ENCODE data around the gene TYW1B.
"Not testable (repeated sequence)": the region's sequence is repeated elsewhere in the genome, so short reads cannot be mapped to it uniquely, and the experiment has no call there.

Gene TYW1B

GRCh38 chr7:72753781-72754180, 74.2 kb downstream of the TYW1B start:
- no peak for DNase-seq

- not testable (repeated sequence) for DNase-seq
These were observed 74.8 kb downstream of the TYW1B start for GRCh38 chr7:72753229-72753628.

GRCh38 chr7:72751978-72752377, 76.0 kb downstream of the TYW1B start:
- DNase-seq, result no peak

GRCh38 chr7:72751378-72751777, 76.6 kb downstream of the TYW1B start:
- DNase-seq, result no peak

- not testable (repeated sequence) for DNase-seq
These were observed 79.4 kb downstream of the TYW1B start for GRCh38 chr7:72748649-72749048.

- not testable (repeated sequence) for DNase-seq
These were observed 83.6 kb downstream of the TYW1B start for GRCh38 chr7:72744244-72744926.

- DNase-seq, result not testable (repeated sequence)
These were observed 84.2 kb downstream of the TYW1B start for GRCh38 chr7:72743801-72744200.

- DNase-seq, result not testable (repeated sequence)
These were observed 88.3 kb downstream of the TYW1B start for GRCh38 chr7:72739716-72740115.

- DNase-seq, result not testable (repeated sequence)
These were observed 92.1 kb downstream of the TYW1B start for GRCh38 chr7:72735855-72736254.

- not testable (repeated sequence) for DNase-seq
These were observed 97.2 kb downstream of the TYW1B start for GRCh38 chr7:72730815-72731214.

GRCh38 chr7:72730384-72730783, 97.6 kb downstream of the TYW1B start:
- not testable (repeated sequence) for DNase-seq

- DNase-seq, result not testable (repeated sequence)
These were observed 98.9 kb downstream of the TYW1B start for GRCh38 chr7:72729130-72729529.

- DNase-seq, result not testable (repeated sequence)
These were observed 105.3 kb downstream of the TYW1B start for GRCh38 chr7:72722694-72723093.

GRCh38 chr7:72720890-72721289, 107.1 kb downstream of the TYW1B start:
- DNase-seq, result not testable (repeated sequence)

- not testable (repeated sequence) for DNase-seq
These were observed 110.7 kb downstream of the TYW1B start for GRCh38 chr7:72717252-72717774.

- DNase-seq, result not testable (repeated sequence)
These were observed 116.1 kb downstream of the TYW1B start for GRCh38 chr7:72711927-72712326.

GRCh38 chr7:72710983-72711382, 117.0 kb downstream of the TYW1B start:
- no peak for DNase-seq

GRCh38 chr7:72709909-72710308, 118.1 kb downstream of the TYW1B start:
- DNase-seq, result no peak

- DNase-seq, result not testable (repeated sequence)
These were observed 119.5 kb downstream of the TYW1B start for GRCh38 chr7:72708371-72709050.

GRCh38 chr7:72706521-72706920, 121.5 kb downstream of the TYW1B start:
- DNase-seq, result no peak

GRCh38 chr7:72705693-72706092, 122.3 kb downstream of the TYW1B start:
- not testable (repeated sequence) for DNase-seq

- no peak for DNase-seq
These were observed 123.1 kb downstream of the TYW1B start for GRCh38 chr7:72704894-72705293.

- DNase-seq, result not testable (repeated sequence)
These were observed 127.5 kb downstream of the TYW1B start for GRCh38 chr7:72700548-72700947.

- DNase-seq, result not testable (repeated sequence)
These were observed 130.9 kb downstream of the TYW1B start for GRCh38 chr7:72697066-72697465.

Data from cortex of kidney (tissue), 1 donor.